ENCODE results near the gene PRKCA.
"Not testable (repeated sequence)": the region's sequence is repeated elsewhere in the genome, so short reads cannot be mapped to it uniquely, and the experiment has no call there.

The PRKCA gene

DNA sequence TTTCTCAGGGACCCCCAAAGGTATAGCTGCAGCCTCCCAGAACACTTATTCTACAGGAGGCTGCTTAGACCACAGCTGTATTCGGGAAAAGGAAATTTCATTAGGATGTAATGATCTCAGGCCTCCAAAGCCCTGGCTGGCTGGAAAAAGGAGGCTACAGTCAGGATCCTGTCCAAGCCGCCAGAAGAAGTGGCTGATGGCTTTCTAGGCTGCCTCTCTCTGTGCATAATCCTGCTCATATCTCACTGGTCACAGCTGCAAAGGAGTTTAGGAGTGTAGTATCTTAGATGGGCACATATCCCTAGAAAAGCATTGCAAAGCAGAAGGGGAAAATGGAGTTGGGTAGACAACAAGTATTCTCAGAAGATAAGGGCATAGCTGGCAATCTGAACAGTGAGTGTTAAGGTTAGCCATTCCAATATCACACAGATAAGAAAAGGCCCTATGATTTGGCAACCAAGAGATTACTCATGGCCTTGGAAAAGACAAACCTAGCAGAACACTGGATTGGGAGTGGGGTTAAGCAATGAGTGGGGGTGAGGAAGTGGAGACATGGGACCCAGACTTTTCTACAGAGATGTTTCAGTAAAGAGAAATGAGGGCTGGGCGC lies 26.0 kb upstream of the PRKCA start:
- H3K36me3 ChIP-seq (ENCODE audit: insufficient read depth, low read length): no peaks in the 10 kb centered on the region
- no peak overlapping the region for H3K9ac ChIP-seq (ENCODE audit: low read depth, low read length)
- H3K4me1 ChIP-seq (ENCODE audit: insufficient read depth, low read length): no peaks in the 10 kb centered on the region
- no peaks in the 10 kb centered on the region for H3K9me3 ChIP-seq (ENCODE audit: control insufficient read depth, insufficient read depth, low read length)

- Histone ChIP-seq H3K9me3 (ENCODE audit: control insufficient read depth, insufficient read depth, low read length) (no peaks in the 10 kb centered on the region), H3K9ac (ENCODE audit: low read depth, low read length) (no peak overlapping the region), H3K4me1 (ENCODE audit: insufficient read depth, low read length) (no peaks in the 10 kb centered on the region), H3K36me3 (ENCODE audit: insufficient read depth, low read length) (no peaks in the 10 kb centered on the region)
Observed at GRCh38 chr17:66277191-66277590, 25.2 kb upstream of the PRKCA start.

DNA sequence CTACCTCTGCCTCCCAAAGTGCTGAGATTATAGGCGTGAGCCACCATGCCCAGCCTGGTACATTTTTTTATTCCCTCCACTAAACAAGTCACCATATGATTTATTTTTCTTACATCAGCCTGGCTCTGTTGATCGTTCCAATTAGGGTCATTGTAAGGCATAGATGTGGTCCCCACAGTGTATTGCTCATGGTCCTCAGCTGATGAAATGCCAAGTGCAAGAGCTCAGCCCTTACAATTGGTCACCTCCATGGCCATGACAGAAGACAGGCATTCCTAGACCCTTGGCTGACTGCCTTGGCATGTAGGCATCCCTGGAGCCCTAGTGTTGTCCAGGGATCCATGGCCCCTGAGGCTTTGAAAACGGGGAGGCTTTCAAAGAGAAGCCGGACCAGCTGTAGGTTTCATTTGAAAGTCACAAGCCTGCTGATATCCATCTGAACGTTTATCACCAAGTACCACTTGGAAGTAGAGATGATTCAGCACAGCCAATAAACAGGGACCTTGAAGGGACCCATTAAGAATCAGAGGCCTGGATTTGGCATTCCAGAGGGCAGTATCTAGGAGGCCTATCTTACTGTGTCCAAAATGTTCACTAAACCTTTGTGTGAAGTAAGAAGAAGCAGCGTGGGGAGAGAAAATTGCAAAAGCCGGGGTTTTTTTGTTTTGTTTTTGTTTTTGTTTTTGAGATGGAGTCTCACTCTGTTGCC lies 20.6 kb upstream of the PRKCA start:
- H3K9ac ChIP-seq (ENCODE audit: low read depth, low read length): no peak overlapping the region
- no peaks in the 10 kb centered on the region for H3K4me1 ChIP-seq (ENCODE audit: insufficient read depth, low read length)
- no peaks in the 10 kb centered on the region for H3K9me3 ChIP-seq (ENCODE audit: control insufficient read depth, insufficient read depth, low read length)
- H3K36me3 ChIP-seq (ENCODE audit: insufficient read depth, low read length): no peaks in the 10 kb centered on the region

GRCh38 chr17:66283296-66283934 lies 19.0 kb upstream of the PRKCA start:
- Histone ChIP-seq H3K9me3 (ENCODE audit: control insufficient read depth, insufficient read depth, low read length) (no peaks in the 10 kb centered on the region), H3K9ac (ENCODE audit: low read depth, low read length) (no peak overlapping the region), H3K36me3 (ENCODE audit: insufficient read depth, low read length) (no peaks in the 10 kb centered on the region), H3K4me1 (ENCODE audit: insufficient read depth, low read length) (no peaks in the 10 kb centered on the region)

DNA sequence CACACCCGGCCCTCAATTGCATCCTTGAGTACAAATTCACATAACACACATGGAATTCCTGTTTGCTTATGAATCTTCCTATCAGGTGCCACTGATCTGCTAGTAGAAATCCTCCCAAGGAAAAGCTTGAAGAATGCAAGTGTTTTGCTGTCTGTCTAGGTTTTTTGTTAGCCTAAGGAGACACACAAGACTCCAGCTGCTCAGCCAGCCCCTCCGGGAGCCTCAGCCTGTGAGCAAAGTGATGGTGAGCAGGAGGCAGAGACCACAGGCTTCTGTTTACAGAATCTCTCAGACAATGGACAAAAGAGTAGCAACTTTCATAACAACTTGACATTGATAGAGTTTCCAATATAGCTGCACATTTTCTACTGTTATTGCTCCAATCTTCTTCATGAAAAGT lies 18.4 kb upstream of the PRKCA start:
- Histone ChIP-seq H3K36me3 (ENCODE audit: insufficient read depth, low read length) (no peaks in the 10 kb centered on the region), H3K4me1 (ENCODE audit: insufficient read depth, low read length) (no peaks in the 10 kb centered on the region)

GRCh38 chr17:66285149-66285548 lies 17.3 kb upstream of the PRKCA start:
- Histone ChIP-seq H3K9me3 (ENCODE audit: control insufficient read depth, insufficient read depth, low read length) (no peaks in the 10 kb centered on the region), H3K36me3 (ENCODE audit: insufficient read depth, low read length) (no peaks in the 10 kb centered on the region), H3K9ac (ENCODE audit: low read depth, low read length) (no peak overlapping the region), H3K4me1 (ENCODE audit: insufficient read depth, low read length) (no peaks in the 10 kb centered on the region)

More for the DNA sequence above, 18.4 kb upstream of the PRKCA start:
- H3K9me3 ChIP-seq (ENCODE audit: control insufficient read depth, insufficient read depth, low read length): no peaks in the 10 kb centered on the region
- H3K9ac ChIP-seq (ENCODE audit: low read depth, low read length): no peak overlapping the region

- Histone ChIP-seq H3K36me3 (ENCODE audit: insufficient read depth, low read length) (no peaks in the 10 kb centered on the region), H3K9me3 (ENCODE audit: control insufficient read depth, insufficient read depth, low read length) (no peaks in the 10 kb centered on the region), H3K9ac (ENCODE audit: low read depth, low read length) (no peak overlapping the region), H3K4me1 (ENCODE audit: insufficient read depth, low read length) (no peaks in the 10 kb centered on the region)
Observed at GRCh38 chr17:66287911-66288310, 14.5 kb upstream of the PRKCA start.

DNA sequence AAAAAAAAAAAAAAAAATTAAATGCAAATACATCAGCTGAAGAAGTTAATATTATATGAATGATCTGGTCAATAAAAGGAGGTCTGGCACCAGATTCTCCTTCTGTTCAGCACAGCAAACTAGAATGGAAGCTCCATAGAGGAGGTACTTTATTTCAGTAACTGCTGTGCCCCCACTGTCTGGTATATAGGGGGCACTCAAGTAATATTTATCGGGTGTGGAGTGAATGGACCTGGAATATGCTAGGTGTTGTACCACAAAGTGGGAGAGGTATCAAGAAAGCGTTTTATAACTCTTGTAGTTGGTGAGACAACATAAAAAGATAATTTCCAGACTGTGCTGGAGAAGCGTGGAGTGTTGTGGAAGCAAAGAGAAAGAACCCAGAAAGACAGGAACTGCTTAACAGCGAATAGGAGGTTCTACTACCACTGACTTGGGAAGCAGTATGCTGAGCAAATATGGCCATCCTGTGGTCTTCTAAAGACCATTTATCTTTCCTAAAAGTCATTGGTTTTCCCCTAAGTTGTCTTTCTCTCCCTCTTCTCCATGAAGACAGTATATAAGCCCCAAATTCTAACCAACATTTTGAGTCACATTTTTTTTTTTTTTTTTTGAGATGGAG lies 12.2 kb upstream of the PRKCA start:
- H3K9me3 ChIP-seq (ENCODE audit: control insufficient read depth, insufficient read depth, low read length): no peaks in the 10 kb centered on the region
- H3K4me1 ChIP-seq (ENCODE audit: insufficient read depth, low read length): no peaks in the 10 kb centered on the region
- no peak overlapping the region for H3K9ac ChIP-seq (ENCODE audit: low read depth, low read length)
- no peaks in the 10 kb centered on the region for H3K36me3 ChIP-seq (ENCODE audit: insufficient read depth, low read length)

DNA sequence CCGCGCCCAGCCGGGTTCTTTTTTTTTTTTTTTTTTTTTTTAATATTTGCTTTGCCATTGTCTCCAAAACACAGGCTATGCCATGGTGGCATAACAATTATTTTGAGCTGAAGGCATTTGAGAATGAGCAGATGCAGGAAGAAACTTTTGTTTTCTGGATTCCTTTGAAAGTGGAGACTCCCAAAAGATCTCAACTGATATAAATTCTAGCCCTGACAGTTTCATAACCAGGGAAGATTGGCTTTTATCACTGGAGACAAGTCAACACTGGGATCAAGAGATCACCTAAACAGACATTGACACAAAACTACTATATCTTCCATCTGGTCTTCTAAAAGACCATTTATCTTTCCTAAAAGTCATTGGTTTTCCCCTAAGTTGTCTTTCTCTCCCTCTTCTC lies 10.1 kb upstream of the PRKCA start:
- H3K9me3 ChIP-seq (ENCODE audit: control insufficient read depth, insufficient read depth, low read length): no peaks in the 10 kb centered on the region
- H3K36me3 ChIP-seq (ENCODE audit: insufficient read depth, low read length): no peaks in the 10 kb centered on the region
- H3K9ac ChIP-seq (ENCODE audit: low read depth, low read length): no peak overlapping the region
- no peaks in the 10 kb centered on the region for H3K4me1 ChIP-seq (ENCODE audit: insufficient read depth, low read length)

DNA sequence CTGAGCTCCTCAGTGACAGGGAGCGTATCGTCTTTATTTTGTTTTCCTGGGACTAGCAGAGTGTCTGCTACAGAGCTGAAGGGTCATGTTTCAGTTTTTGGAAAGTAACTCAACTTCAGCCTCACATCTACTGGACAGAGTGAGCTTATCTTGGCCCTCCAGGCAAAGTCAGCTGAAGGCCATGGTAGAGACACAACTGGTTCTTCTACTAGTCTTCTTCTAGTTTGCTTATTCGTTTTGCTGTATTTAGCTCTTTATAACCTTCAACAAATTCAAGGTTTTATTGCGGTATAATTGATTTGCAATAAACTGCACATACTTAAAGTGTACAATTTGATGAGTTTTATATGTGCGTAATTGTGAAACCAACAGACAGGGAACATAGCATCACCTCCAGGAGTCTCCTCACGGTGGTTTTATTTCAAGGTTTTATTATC lies 6.1 kb upstream of the PRKCA start:
- Histone ChIP-seq H3K9me3 (ENCODE audit: control insufficient read depth, insufficient read depth, low read length) (no peaks in the 10 kb centered on the region), H3K9ac (ENCODE audit: low read depth, low read length) (no peak overlapping the region), H3K36me3 (ENCODE audit: insufficient read depth, low read length) (no peaks in the 10 kb centered on the region), H3K4me1 (ENCODE audit: insufficient read depth, low read length) (no peaks in the 10 kb centered on the region)

DNA sequence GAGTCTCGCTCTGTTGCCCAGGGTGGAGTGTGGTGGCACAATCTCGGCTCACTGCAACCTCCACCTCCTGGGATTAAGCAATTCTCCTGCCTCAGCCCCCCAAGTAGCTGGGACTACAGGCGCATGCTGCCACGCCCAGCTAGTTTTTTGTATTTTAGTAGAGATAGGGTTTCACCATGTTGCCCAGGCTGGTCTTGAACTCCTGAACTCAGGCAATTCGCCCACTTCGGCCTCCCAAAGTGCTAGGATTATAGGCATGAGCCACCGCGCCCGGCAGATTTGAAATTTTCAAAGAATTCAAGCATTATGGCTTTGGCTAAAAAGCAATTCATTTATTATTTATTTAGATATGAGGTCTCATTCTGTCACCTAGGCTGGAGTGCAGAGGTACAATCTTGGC lies 5.0 kb upstream of the PRKCA start:
- H3K36me3 ChIP-seq (ENCODE audit: insufficient read depth, low read length); H3K9me3 ChIP-seq (ENCODE audit: control insufficient read depth, insufficient read depth, low read length); H3K9ac ChIP-seq (ENCODE audit: low read depth, low read length); H3K4me1 ChIP-seq (ENCODE audit: insufficient read depth, low read length): not testable (repeated sequence)

- Histone ChIP-seq H3K9ac (ENCODE audit: low read depth, low read length) (no peak overlapping the region), H3K9me3 (ENCODE audit: control insufficient read depth, insufficient read depth, low read length) (no peaks in the 10 kb centered on the region)
Observed at GRCh38 chr17:66299711-66300110, 2.7 kb upstream of the PRKCA start.

DNA sequence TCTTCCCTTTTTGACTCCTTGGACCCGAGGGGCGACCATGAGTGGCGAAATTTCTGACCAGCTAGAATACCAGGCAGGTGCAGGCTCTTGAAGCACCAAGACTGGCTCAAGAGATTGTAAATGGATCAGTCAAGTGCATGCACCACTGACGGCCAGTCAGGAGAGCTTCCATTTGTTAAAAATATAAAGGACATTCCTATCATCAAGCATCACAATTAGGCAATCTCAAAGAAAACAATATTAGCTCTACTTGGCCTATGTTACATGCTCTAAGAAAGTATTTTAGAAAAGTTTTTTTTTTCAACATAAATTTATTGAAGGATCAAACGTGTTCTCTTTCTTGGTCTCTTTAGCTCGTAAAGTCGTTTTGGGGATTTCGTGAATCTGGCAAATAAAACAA lies 1.5 kb upstream of the PRKCA start:
- Histone ChIP-seq H3K9ac (ENCODE audit: low read depth, low read length) (peak overlapping the region; percentile 87; the same call in 1 of the 2 replicates), H3K4me1 (ENCODE audit: insufficient read depth, low read length) (peaks cover 10% of the 10 kb centered on the region), H3K36me3 (ENCODE audit: insufficient read depth, low read length) (no peaks in the 10 kb centered on the region), H3K9me3 (ENCODE audit: control insufficient read depth, insufficient read depth, low read length) (no peaks in the 10 kb centered on the region)

More at GRCh38 chr17:66299711-66300110, 2.7 kb upstream of the PRKCA start:
- Histone ChIP-seq H3K4me1 (ENCODE audit: insufficient read depth, low read length) (peaks cover 10% of the 10 kb centered on the region), H3K36me3 (ENCODE audit: insufficient read depth, low read length) (no peaks in the 10 kb centered on the region)

DNA sequence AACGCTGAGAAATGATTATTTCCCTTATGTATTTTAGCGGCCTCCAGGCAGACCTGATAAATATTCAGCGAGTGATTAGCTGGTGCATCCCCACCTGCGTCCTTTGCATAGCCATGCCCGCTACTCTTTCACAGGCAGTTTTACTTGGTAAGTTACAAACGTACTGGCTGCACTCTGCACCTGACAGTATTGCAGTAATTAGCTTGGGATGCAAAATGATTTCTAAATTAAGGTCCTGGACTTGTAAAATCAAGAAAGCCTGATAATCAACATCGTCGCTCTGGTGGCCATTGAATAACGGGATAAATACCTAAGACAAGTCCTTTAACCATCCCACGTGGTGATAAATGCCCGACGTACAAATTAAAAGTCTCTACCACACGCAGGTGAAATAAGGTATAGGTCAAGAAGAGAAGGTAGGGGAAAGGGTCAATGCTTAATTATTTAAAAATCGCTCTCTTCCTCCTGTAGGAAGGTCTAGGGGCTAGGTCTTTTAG lies 998 bp upstream of the PRKCA start:
- H3K9me3 ChIP-seq (ENCODE audit: control insufficient read depth, insufficient read depth, low read length): no peaks in the 10 kb centered on the region
- H3K4me1 ChIP-seq (ENCODE audit: insufficient read depth, low read length): peaks cover 10% of the 10 kb centered on the region
- peak overlapping the region; percentile 87 for H3K9ac ChIP-seq (ENCODE audit: low read depth, low read length)
- H3K36me3 ChIP-seq (ENCODE audit: insufficient read depth, low read length): no peaks in the 10 kb centered on the region
